ENCODE measurements around the gene OSGIN1.

Gene OSGIN1

GRCh38 chr16:83975590-83976260, 22.7 kb downstream of the OSGIN1 start:
- no peak for TF ChIP-seq CTCF (IDR thresholded peaks at IDR 0.05)
- no peak for DNase-seq (ENCODE audit: low spot score)
- H3K4me3 ChIP-seq, result no peak overlapping the region
- no peak overlapping the region for H3K27ac ChIP-seq

- no peak for TF ChIP-seq CTCF (IDR thresholded peaks at IDR 0.05)
- no peak overlapping the region for H3K4me3 ChIP-seq
- H3K27ac ChIP-seq, result no peak overlapping the region
- DNase-seq (ENCODE audit: low spot score), result no peak
Measured at GRCh38 chr16:83977056-83977815, 24.2 kb downstream of the OSGIN1 start.

- no peak for DNase-seq (ENCODE audit: low spot score)
- Histone ChIP-seq H3K4me3 (no peak overlapping the region), H3K27ac (no peak overlapping the region)
- no peak for TF ChIP-seq CTCF (IDR thresholded peaks at IDR 0.05)
Measured at GRCh38 chr16:83978401-83978904, 25.4 kb downstream of the OSGIN1 start.

- H3K4me3 ChIP-seq, result no peak overlapping the region
- no peak for TF ChIP-seq CTCF (IDR thresholded peaks at IDR 0.05)
- no peak overlapping the region for H3K27ac ChIP-seq
- DNase-seq (ENCODE audit: low spot score), result no peak
Measured at GRCh38 chr16:83979441-83979840, 26.4 kb downstream of the OSGIN1 start.

- no peak for TF ChIP-seq CTCF (IDR thresholded peaks at IDR 0.05)
- no peak overlapping the region for H3K4me3 ChIP-seq
- H3K27ac ChIP-seq, result no peak overlapping the region
- DNase-seq (ENCODE audit: low spot score), result no peak
Measured at GRCh38 chr16:83980794-83981193, 27.8 kb downstream of the OSGIN1 start.

- DNase-seq (ENCODE audit: low spot score), result no peak
- no peak overlapping the region for H3K27ac ChIP-seq
- TF ChIP-seq CTCF (IDR thresholded peaks at IDR 0.05), result no peak
- H3K4me3 ChIP-seq, result no peak overlapping the region
Measured at GRCh38 chr16:83981799-83982198, 28.8 kb downstream of the OSGIN1 start.

- DNase-seq (ENCODE audit: low spot score), result no peak
- no peak overlapping the region for H3K4me3 ChIP-seq
- H3K27ac ChIP-seq, result no peak overlapping the region
- no peak for TF ChIP-seq CTCF (IDR thresholded peaks at IDR 0.05)
Measured at GRCh38 chr16:83983491-83983890, 30.5 kb downstream of the OSGIN1 start.
